Bronchial smooth muscle cell (primary cell): ENCODE results near the gene DNASE1. TPM values are rescaled to one million over a fixed set of nuclear protein-coding genes. Genes with fewer than 3 reads are reported as not detected.

Experiments
- total RNA-seq: library from RNA; depleted of rRNA; stranded (reverse); fragments of >200 nt; gene quantifications from 2 replicates; pipeline ENCODE4 v1.2.1, GENCODE V29; 2014

DNASE1 gene, protein sequence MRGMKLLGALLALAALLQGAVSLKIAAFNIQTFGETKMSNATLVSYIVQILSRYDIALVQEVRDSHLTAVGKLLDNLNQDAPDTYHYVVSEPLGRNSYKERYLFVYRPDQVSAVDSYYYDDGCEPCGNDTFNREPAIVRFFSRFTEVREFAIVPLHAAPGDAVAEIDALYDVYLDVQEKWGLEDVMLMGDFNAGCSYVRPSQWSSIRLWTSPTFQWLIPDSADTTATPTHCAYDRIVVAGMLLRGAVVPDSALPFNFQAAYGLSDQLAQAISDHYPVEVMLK
- 19.7 and 23.3 TPM in 2 replicates for total RNA-seq

DNA sequence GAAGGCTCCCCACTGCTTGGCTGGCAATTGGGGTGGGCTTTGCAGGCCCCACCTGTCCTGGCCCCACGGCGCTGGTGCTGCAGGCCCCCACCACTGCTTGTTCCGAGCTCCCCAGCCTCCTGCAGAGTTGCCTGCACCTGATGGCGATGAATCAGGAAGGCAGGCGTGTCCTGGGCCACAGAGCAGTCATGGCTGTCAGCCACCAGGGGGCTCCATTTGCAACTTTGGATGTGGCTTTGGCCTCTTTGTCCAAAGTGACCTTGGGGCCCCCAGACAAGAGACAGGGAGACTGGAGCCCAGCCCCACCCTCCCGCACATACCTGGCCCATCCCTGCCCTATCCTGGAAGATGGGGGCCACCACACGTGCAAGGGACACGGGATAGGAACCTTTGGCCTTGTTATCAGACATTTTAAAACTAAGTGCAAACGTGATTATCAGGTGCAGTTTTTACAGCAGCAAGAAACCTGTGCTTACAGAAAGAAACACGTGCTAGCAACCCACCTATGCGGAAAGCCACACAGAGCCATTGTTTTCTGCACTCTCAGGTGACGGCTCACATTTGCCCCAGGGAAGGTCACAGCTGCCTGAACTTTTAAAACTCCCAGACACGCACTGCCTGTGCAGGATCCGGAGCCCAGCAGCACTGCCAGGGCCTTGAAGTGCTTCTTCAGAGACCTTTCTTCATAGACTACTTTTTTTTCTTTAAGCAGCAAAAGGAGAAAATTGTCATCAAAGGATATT, at the start of gene DNASE1:
Gene DNASE1, plus strand, starts transcription at position 443 of the 743 bp plus-strand sequence. CDS start 683 bp downstream, outside the sequence.

DNA sequence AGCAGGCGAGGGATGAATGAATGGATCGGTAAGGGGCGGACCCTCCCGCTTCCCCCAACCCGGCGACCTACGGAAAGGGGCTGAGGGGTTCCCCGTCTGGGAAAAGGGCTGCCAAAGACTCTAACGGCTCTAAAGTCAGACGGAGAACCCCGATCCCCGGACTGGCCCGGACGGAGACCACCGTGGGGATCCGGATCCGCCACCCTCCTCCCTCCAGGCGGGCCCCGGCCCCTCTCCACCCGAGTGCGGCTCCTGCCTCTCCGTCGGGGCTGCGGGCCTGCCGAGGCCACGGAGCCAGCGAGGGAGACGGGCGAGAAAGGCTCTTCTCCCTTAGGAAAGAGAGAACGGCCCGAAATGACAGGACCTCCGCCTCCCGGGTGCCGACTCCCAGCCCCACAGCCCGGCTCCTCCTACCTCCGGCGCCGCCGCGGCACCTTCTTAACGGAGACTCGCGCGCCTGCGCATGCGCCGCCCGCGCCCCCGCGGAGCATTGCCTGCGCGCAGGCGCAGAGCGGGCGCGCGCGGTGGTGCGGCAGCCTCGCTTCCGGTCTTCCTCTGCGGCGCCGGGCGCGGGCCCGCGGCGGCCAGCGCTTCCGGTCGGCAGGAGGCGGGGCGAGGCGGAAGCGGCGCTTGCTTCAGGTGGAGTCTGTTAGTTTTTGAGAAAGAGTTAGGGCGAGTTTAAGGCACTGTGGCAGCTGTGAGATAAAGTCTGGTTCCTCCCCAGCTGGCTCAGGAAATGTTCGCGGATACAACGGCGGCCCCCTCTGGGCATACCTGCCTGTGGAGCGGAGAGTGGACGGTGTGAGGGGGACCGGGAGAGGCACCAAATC, 43.1 kb upstream of the DNASE1 start, which contains the start of gene SLX4:
Gene SLX4, minus strand, starts transcription at position 461 of the 830 bp plus-strand sequence. CDS start 2,642 bp downstream, outside the sequence.

Other genes with a start within 250 kb of the DNASE1 start
- 1.1 and 1.3 TPM in 2 replicates for gene ZNF597, start 211.2 kb upstream of the DNASE1 start, total RNA-seq
- 8.4 and 14.6 TPM in 2 replicates for gene NAA60, start 211.0 kb upstream of the DNASE1 start, total RNA-seq
- gene C16orf90, start 159.2 kb upstream of the DNASE1 start, total RNA-seq = not detected in 2 replicates
- 21.8 and 45.3 TPM in 2 replicates for gene CLUAP1, start 153.7 kb upstream of the DNASE1 start, total RNA-seq
- gene NLRC3, start 77.3 kb upstream of the DNASE1 start, total RNA-seq = under 0.01 TPM in 2 replicates
- gene SLX4, start 43.1 kb upstream of the DNASE1 start, total RNA-seq = 1.6 and 2.5 TPM in 2 replicates
- 36.4 and 48.9 TPM in 2 replicates for gene TRAP1, start 62.8 kb downstream of the DNASE1 start, total RNA-seq
- gene CREBBP, start 226.0 kb downstream of the DNASE1 start, total RNA-seq = 12.8 and 16.1 TPM in 2 replicates